SH-SY5Y (cell line): ENCODE results near the gene ENTPD1.

Source experiments
- GATA2 ChIP-seq: IDR thresholded peaks from 2 replicates; pipeline ENCODE4 v1.6.1; 2011; ENCODE audit warnings: mild to moderate bottlenecking, low read depth, low read length
- GATA3 ChIP-seq: IDR thresholded peaks from 2 replicates; pipeline ENCODE4 v1.6.1; 2011; ENCODE audit warnings: low read depth, mild to moderate bottlenecking, low read length, moderate library complexity

The ENTPD1 gene

DNA sequence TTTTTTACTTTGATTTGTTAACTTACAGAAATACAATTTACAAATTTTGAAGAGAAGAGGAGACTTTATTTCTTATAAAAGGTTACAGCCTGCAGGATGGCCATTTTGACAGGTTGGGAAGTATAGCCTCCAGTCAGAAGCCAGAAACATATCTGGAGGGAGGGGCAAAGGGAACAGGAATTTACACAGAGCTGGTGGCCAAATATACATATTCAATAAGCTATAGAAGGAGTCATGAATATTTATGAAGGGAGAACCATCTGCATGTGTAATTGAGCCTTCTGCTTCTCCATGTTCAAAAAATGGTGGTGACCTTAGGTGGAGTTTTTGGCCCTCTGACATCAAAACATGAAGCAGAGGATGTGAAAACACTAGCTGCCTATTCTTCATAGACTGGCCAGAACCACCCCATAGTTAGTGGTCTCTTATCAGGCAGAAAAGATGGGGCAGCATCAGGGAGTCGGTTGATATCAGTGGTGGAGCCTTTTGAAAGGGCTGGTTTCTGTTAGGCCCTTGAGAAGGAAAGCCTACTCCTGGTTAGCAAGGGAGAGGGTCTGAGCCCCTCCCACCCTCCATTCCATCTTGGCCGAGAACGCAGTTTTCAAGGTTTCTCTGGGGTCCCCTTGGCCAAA is 57.2 kb downstream of the ENTPD1 start:
- TF ChIP-seq GATA2: no peak
- TF ChIP-seq GATA3: no peak

DNA sequence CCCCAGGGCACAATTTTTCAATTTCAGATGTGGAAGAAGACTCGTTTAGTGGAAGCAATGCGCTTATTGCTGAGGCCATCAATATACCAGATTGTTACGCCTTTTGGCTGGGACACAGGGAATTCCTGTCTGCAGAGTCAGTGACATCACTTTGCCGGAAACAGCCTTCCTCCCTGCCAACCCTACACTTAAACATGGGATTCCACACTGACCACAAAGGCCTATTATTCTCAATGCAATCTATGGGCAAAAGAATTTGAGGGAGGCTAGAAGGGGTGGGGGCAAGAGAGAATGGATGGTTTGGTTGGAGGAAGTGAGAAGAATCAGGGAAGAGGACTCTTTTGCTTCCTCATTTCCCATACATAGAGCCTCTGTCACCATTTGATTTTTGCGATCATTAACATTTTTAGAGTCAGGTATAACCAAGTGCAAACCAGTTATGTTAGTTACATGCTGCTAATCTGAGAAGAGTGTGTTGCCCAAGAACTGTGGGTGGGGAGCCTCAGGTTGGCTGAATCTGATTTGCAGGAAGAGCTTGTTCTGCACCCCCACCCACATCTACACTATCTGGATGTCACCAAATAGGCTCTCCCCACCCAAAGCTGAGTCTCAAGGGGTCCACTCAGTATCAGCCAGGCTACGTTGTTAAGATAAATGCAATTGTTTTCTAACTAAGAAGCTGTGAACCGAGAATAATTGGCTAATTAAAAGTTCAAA is 58.2 kb downstream of the ENTPD1 start:
- no peak for TF ChIP-seq GATA3
- TF ChIP-seq GATA2: no peak

GRCh38 chr10:95815133-95815532 is 59.2 kb downstream of the ENTPD1 start:
- TF ChIP-seq GATA2: no peak
- TF ChIP-seq GATA3: no peak

- TF ChIP-seq GATA2 (no peak), GATA3 (no peak)
Measured at GRCh38 chr10:95815701-95816240, 59.8 kb downstream of the ENTPD1 start.

- TF ChIP-seq GATA3 (no peak), GATA2 (no peak)
Measured at GRCh38 chr10:95818010-95818409, 62.0 kb downstream of the ENTPD1 start.

DNA sequence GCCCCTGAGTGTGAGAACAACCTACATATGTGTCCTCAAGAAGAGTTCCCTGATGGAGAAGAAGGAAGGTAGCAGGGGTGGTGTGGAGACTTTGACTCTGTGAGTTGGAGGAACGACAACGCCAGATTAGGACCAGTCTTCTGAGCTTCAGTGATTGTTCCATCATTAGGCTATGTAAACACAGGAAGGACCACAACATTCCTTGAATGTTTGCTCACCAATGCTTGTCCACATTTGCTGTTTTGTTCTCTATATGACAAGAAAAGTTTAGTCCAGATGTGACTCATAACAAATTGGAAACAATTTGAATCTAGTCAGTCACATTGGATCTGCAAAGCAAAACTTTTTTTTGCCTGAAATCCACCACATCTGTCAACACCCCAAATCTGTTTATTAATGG is 62.7 kb downstream of the ENTPD1 start:
- TF ChIP-seq GATA2 (no peak), GATA3 (no peak)

- TF ChIP-seq GATA3: no peak
- no peak for TF ChIP-seq GATA2
Measured at GRCh38 chr10:95819620-95820329, 63.8 kb downstream of the ENTPD1 start.

DNA sequence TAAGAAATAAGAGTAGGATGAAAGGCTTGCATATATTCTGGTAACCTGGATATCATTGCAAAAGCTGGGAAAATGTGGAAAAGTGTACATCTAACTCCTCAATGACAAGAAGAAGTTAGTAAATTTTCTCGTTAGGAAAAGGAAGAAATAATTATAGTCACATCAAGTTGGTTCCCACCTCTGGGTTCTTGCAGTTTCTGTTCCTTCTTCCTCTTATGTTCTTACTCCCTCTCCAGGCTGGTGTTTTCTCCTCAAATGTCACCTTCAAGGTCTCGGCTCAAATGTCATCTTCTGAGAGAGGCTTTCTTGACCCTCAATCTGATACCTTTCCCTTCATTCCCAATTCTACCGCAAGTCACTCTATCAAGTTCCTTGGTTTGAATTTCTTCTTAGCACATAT is 64.4 kb downstream of the ENTPD1 start:
- TF ChIP-seq GATA3: no peak
- no peak for TF ChIP-seq GATA2

DNA sequence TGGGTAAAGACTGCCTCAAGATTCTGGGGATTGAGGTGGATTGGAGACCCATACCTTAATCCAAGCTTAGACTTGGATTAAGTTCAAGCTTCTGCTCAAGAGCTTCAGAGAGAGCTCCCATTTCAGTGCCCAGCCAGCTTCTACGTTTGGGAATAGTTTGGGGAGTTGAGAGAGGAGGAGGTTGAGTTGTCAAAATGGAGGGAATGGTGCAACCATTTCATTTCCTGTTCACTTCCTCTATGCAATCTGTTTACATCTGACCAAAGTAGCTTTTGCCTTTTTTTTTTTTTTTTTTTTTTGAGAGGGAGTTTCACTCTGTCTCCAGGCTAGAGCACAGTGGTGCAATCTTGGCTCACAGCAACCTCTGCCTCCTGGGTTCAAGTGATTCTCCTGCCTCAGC is 65.8 kb downstream of the ENTPD1 start:
- TF ChIP-seq GATA2: no peak
- no peak for TF ChIP-seq GATA3

- TF ChIP-seq GATA2 (no peak), GATA3 (no peak)
Measured at GRCh38 chr10:95830044-95830443, 74.1 kb downstream of the ENTPD1 start.

DNA sequence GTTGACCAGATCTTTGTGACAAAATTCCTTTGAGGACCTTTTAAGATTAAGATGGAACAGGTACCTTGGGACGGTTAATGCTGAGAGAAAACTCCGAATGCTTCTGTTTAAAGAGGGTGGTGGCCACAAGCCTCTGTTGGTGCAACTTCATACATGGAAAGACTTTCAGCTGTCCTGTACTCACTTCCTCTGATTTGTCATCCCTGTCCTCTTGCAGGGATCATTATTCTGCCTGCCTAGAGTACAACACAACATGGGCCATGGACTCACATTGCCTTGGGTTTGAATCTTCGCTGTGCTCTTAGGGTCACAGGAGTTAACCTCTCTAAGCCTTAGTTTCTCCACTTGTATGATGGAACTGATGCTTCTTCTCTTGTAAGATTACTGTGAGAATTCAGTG is 75.1 kb downstream of the ENTPD1 start:
- TF ChIP-seq GATA2: no peak
- TF ChIP-seq GATA3: no peak

DNA sequence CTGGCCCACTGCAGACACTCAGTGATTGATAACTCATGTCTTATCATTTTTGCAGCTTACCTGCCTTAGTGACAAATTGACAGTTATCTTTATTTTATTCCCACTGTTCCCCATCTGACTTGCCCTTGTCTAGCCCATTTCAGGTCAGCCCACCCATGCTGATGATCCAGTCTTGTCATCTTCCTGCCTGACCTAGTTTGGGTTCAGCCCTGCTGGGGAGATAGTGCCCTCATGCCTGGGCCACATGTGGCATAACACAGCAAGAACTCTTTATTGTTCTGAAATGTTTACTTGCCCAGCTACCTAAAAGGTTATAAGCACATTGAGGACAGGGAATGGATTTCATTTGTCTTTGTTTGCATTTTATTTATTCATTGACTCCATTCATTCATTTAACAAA is 75.6 kb downstream of the ENTPD1 start:
- TF ChIP-seq GATA3 (no peak), GATA2 (no peak)

DNA sequence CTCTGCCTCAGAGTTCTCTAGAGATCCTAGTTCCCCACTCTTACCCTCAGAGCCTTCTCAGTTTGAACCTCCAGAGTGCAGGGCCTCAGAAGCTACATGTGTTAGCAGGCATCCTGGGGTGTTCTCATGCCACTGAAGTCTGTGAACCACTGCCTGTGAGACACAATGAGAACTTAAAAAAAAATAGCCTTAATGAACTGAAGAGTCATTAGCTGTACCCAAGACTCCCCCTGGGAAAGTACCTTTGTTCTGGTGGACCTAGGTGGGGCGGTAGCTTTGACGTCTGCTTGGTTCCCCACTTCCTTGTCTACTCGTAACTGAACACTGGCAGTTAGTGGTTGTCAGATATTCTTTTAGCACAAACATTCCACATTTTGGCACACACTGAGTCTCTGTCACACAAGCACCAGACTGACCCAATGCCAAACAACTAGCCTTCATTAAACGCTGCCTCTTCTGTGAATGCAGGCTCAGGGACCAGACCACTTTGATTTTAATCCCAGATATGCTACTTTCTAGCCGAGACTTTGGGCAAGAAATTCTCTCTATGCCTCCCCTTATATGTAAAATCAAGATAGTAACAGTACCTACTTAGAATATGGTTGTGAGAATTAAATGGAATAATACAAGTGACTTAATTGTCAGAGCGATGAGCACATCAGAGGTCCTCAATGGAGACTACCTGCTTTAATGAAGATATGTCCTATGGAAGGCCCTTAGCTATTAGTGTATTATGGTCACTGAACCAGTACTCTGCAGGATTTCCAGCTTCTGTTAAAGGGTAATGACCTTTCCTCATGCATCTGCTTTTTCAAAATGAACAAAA is 76.5 kb downstream of the ENTPD1 start:
- no peak for TF ChIP-seq GATA3
- TF ChIP-seq GATA2: no peak
